Adipocyte (in vitro differentiated cells): ENCODE results near the gene CTDSPL.
"Not testable (repeated sequence)": the region's sequence is repeated elsewhere in the genome, so short reads cannot be mapped to it uniquely, and the experiment has no call there.

ENCODE experiments used
- DNase-seq: peaks from one replicate; pipeline ENCODE4 v3.0.0-alpha.2; 2015; ENCODE audit warnings: low read depth
- H3K27me3 ChIP-seq: replicated peaks from 2 replicates; pipeline ENCODE4 v1.7.0; 2013; ENCODE audit warnings: mild to moderate bottlenecking, low read length, moderate library complexity; ENCODE audit not compliant: control insufficient read depth, insufficient read depth
- H3K36me3 ChIP-seq: 2 replicates; pipeline ENCODE4 v1.7.0; 2013; ENCODE audit warnings: low read length, mild to moderate bottlenecking, moderate library complexity; ENCODE audit not compliant: control insufficient read depth, insufficient read depth, severe bottlenecking
- H3K4me1 ChIP-seq: 2 replicates; pipeline ENCODE4 v1.7.0; 2013; ENCODE audit warnings: mild to moderate bottlenecking, low read length, moderate library complexity; ENCODE audit not compliant: control insufficient read depth, insufficient read depth
- H3K4me3 ChIP-seq: 2 replicates; pipeline ENCODE4 v1.7.0; 2013; ENCODE audit warnings: mild to moderate bottlenecking, low read length, moderate library complexity
- H3K9ac ChIP-seq: 2 replicates; pipeline ENCODE4 v1.7.0; 2013; ENCODE audit warnings: mild to moderate bottlenecking, low read length, moderate library complexity
- H3K9me3 ChIP-seq: 2 replicates; pipeline ENCODE4 v1.7.0; 2013; ENCODE audit warnings: mild to moderate bottlenecking, low read length, moderate library complexity; ENCODE audit not compliant: control insufficient read depth

The CTDSPL gene

GRCh38 chr3:37985637-37986320 is 124.1 kb downstream of the CTDSPL start:
- Histone ChIP-seq H3K4me3 (no peak overlapping the region), H3K9me3 (no peaks in the 10 kb centered on the region), H3K4me1 (peaks cover under 1% of the 10 kb centered on the region), H3K9ac (peak overlapping the region; percentile 23), H3K27me3 (no peaks in the 10 kb centered on the region), H3K36me3 (peaks cover 27% of the 10 kb centered on the region)
- no peak for DNase-seq

- no peak overlapping the region for H3K4me3 ChIP-seq
- no peaks in the 10 kb centered on the region for H3K27me3 ChIP-seq
- no peak for DNase-seq
- peaks cover 19% of the 10 kb centered on the region for H3K36me3 ChIP-seq
- H3K9me3 ChIP-seq = no peaks in the 10 kb centered on the region
- no peak overlapping the region for H3K9ac ChIP-seq
- no peaks in the 10 kb centered on the region for H3K4me1 ChIP-seq
Observed at GRCh38 chr3:37986479-37987314, 125.0 kb downstream of the CTDSPL start.

- Histone ChIP-seq H3K4me3 (no peak overlapping the region), H3K27me3 (no peaks in the 10 kb centered on the region), H3K36me3 (peaks cover 13% of the 10 kb centered on the region)
Observed at GRCh38 chr3:37987315-37987697, 125.6 kb downstream of the CTDSPL start.

GRCh38 chr3:37987751-37988179 is 126.1 kb downstream of the CTDSPL start:
- no peaks in the 10 kb centered on the region for H3K27me3 ChIP-seq
- no peak overlapping the region for H3K4me3 ChIP-seq
- no peak overlapping the region for H3K9ac ChIP-seq
- H3K36me3 ChIP-seq = peaks cover 9% of the 10 kb centered on the region
- DNase-seq = no peak
- no peaks in the 10 kb centered on the region for H3K9me3 ChIP-seq
- H3K4me1 ChIP-seq = no peaks in the 10 kb centered on the region

More at GRCh38 chr3:37987315-37987697, 125.6 kb downstream of the CTDSPL start:
- no peak overlapping the region for H3K9ac ChIP-seq
- H3K4me1 ChIP-seq = no peaks in the 10 kb centered on the region
- no peak for DNase-seq
- H3K9me3 ChIP-seq = no peaks in the 10 kb centered on the region

- not testable (repeated sequence) for H3K9me3 ChIP-seq, H3K36me3 ChIP-seq, H3K4me1 ChIP-seq, H3K9ac ChIP-seq, H3K27me3 ChIP-seq, H3K4me3 ChIP-seq, DNase-seq
Observed at GRCh38 chr3:37988376-37988775, 126.7 kb downstream of the CTDSPL start.

GRCh38 chr3:37988931-37989525 is 127.3 kb downstream of the CTDSPL start:
- Histone ChIP-seq H3K9ac (no peak overlapping the region), H3K27me3 (no peaks in the 10 kb centered on the region), H3K4me3 (no peak overlapping the region), H3K9me3 (no peaks in the 10 kb centered on the region), H3K4me1 (peaks cover 3% of the 10 kb centered on the region), H3K36me3 (peaks cover 8% of the 10 kb centered on the region)
- no peak for DNase-seq

GRCh38 chr3:37989821-37990480 is 128.3 kb downstream of the CTDSPL start:
- DNase-seq = no peak
- H3K9me3 ChIP-seq = no peaks in the 10 kb centered on the region
- H3K4me1 ChIP-seq = peaks cover 8% of the 10 kb centered on the region
- no peak overlapping the region for H3K4me3 ChIP-seq
- H3K36me3 ChIP-seq = peaks cover 2% of the 10 kb centered on the region
- no peak overlapping the region for H3K9ac ChIP-seq
- H3K27me3 ChIP-seq = no peaks in the 10 kb centered on the region

- Histone ChIP-seq H3K9me3 (no peaks in the 10 kb centered on the region), H3K36me3 (no peaks in the 10 kb centered on the region), H3K4me3 (no peak within 1 kb of the TSS), H3K27me3 (no peaks in the 10 kb centered on the region), H3K4me1 (peaks cover 9% of the 10 kb centered on the region), H3K9ac (no peak within 1 kb of the TSS)
- no peak for DNase-seq
Observed at GRCh38 chr3:37990527-37990926, 128.8 kb downstream of the CTDSPL start, which contains the start of gene VILL. TSS of gene VILL (plus strand) at chr3:37990786. CDS start at chr3:37993673, 2,887 bp downstream.

- Histone ChIP-seq H3K9me3 (no peaks in the 10 kb centered on the region), H3K4me1 (peaks cover 9% of the 10 kb centered on the region), H3K36me3 (no peaks in the 10 kb centered on the region), H3K9ac (no peak overlapping the region), H3K27me3 (no peaks in the 10 kb centered on the region), H3K4me3 (no peak overlapping the region)
- no peak for DNase-seq
Observed at GRCh38 chr3:37991109-37991508, 129.4 kb downstream of the CTDSPL start.

- H3K9me3 ChIP-seq = no peaks in the 10 kb centered on the region
- no peaks in the 10 kb centered on the region for H3K27me3 ChIP-seq
- DNase-seq = no peak
- H3K36me3 ChIP-seq = no peaks in the 10 kb centered on the region
- peaks cover 9% of the 10 kb centered on the region for H3K4me1 ChIP-seq
- H3K9ac ChIP-seq = no peak overlapping the region
- H3K4me3 ChIP-seq = no peak overlapping the region
Observed at GRCh38 chr3:37991823-37992222, 130.1 kb downstream of the CTDSPL start.
